Lung (tissue), 12 donors: ENCODE data around the gene CHI3L1. TPM values are rescaled to one million over a fixed set of nuclear protein-coding genes. Genes with fewer than 3 reads are reported as not detected.
A peak's percentile ranks its signal among the peaks of the same experiment; 100 is the strongest.

Experiments
- ATAC-seq: fragments of 200-7000 bp; cut with Tn5 transposase; one replicate; pipeline ENCODE4 v1.9.1; 2020; ENCODE audit warnings: moderate number of reproducible peaks; ENCODE audit not compliant: insufficient read depth, low FRiP score
- DNase-seq, 3 donors: peaks; one replicate each; pipeline ENCODE4 v3.0.0-alpha.2; 2013 to 2017
- H3K27ac ChIP-seq, 2 donors: one replicate each; pipeline ENCODE4 v1.5.1; 2013; ENCODE audit warnings: mild to moderate bottlenecking in 2 of 2, moderate library complexity in 2 of 2, control low read depth in 1 of 2, inconsistent platforms in 1 of 2, low read depth in 1 of 2, low read length in 1 of 2
- H3K27me3 ChIP-seq, 3 donors: one replicate each; pipeline ENCODE4 v1.5.1; 2013; ENCODE audit warnings: low read length in 2 of 3; ENCODE audit not compliant: control insufficient read depth in 3 of 3, insufficient read depth in 3 of 3
- H3K36me3 ChIP-seq, 4 donors: one replicate each; pipeline ENCODE4 v1.5.1; 2013; ENCODE audit warnings: low read length in 4 of 4, mild to moderate bottlenecking in 1 of 4, moderate library complexity in 1 of 4; ENCODE audit not compliant: control insufficient read depth in 4 of 4, insufficient read depth in 4 of 4
- H3K4me1 ChIP-seq, 5 donors: one replicate each; pipeline ENCODE4 v1.5.1; 2013; ENCODE audit warnings: low read length in 5 of 5, mild to moderate bottlenecking in 2 of 5, moderate library complexity in 1 of 5; ENCODE audit not compliant: control insufficient read depth in 5 of 5, insufficient read depth in 5 of 5
- H3K4me3 ChIP-seq: one replicate; pipeline ENCODE4 v1.5.1; 2013; ENCODE audit warnings: mild to moderate bottlenecking, control low read depth, moderate library complexity
- H3K9ac ChIP-seq, 2 donors: one replicate each; pipeline ENCODE4 v1.5.1; 2013; ENCODE audit warnings: low read length in 2 of 2, control low read depth in 1 of 2; ENCODE audit not compliant: insufficient read depth in 1 of 2
- H3K9me3 ChIP-seq, 4 donors: one replicate each; pipeline ENCODE4 v1.5.1; 2013; ENCODE audit warnings: low read length in 3 of 4, mild to moderate bottlenecking in 1 of 4, moderate library complexity in 1 of 4; ENCODE audit not compliant: control insufficient read depth in 4 of 4, insufficient read depth in 3 of 4
- WGBS, 2 donors: extraction: QIAGEN DNeasy Blood & Tissue Kit; methylation state at CpG; one replicate each; pipeline ENCODE4 v1.1.7; 2013; 5-methylcytosine and 5-hydroxymethylcytosine counted together
- polyA plus RNA-seq, 2 donors: library from polyadenylated mRNA; stranded (reverse); fragments of 200-250 nt; gene quantifications; one replicate each; pipeline ENCODE4 v1.2.1, GENCODE V29; 2013
- total RNA-seq, 2 donors: library from RNA; depleted of rRNA in 1 of 2; stranded (reverse); fragments of >200 nt in 1 of 2; gene quantifications; one replicate each; pipeline ENCODE4 v1.2.1, GENCODE V29; 2014 to 2021
- TF ChIP-seq, protein P1 (sequence below): IDR thresholded peaks from 2 replicates; pipeline ENCODE4 v1.5.1; 2012; ENCODE audit warnings: mild to moderate bottlenecking; ENCODE audit errors: control extremely low read depth, extremely low read depth
- donor health status: control.
- donor health status: control.
- donor health status: Bipolar disorder and iron deficiency.
- donor health status: healthy.
- donor health status: DM: yes; HTN: yes; CAD: no.

CHI3L1 gene
- total and polyA plus RNA-seq, 4 donors: 46.4 to 169 (median 110) TPM

DNA sequence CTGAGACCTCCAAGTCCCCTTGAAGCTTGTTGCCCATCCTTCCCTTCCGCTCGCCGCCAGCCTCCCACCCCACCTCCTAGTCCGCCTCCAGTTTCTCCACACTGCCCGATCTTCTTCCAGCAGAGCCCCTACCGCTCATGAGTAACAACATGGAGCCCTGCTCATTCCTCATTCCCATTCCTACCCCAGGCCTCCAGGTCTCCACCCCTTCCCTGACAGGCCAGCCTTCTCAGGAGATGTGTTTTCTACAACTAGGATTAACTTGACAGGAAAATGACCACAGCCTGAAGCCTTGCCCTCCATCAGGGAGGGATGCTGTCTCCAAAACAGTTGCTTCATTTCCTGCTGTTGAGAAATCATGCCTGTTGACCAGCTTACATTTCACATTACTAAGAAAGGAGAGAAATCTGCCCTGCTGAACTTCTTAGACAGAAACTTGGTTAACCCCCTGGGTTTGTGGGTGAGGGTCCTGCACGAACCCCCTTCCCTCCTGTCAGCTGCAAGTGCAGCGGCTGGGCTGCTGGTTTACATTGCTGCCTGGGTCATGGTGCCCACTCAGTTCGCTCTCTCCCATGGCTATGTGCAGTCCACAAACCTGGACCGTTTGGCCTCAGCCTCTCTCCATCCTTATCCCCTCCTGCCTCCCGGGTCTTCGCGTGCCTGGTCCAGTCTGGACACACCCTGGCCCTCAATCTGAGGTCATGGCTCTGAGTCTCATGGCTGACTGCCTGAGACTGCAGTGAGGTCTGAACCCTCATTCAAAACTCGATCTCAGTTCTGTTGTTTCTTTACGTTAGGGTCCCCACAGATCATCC lies 16.1 kb upstream of the CHI3L1 start:
- Histone ChIP-seq H3K27ac (peak overlapping the region; percentile 30 to 80), H3K9ac (no peak overlapping the region), H3K9me3 (no peaks in the 10 kb centered on the region), H3K4me3 (no peak overlapping the region), H3K4me1 (peaks cover 0 to 33% (median 9%) of the 10 kb centered on the region in 5 donors), H3K36me3 (no peaks in the 10 kb centered on the region), H3K27me3 (peaks cover 0 to 10% (median 0%) of the 10 kb centered on the region in 3 donors)
- TF ChIP-seq, protein P1, sequence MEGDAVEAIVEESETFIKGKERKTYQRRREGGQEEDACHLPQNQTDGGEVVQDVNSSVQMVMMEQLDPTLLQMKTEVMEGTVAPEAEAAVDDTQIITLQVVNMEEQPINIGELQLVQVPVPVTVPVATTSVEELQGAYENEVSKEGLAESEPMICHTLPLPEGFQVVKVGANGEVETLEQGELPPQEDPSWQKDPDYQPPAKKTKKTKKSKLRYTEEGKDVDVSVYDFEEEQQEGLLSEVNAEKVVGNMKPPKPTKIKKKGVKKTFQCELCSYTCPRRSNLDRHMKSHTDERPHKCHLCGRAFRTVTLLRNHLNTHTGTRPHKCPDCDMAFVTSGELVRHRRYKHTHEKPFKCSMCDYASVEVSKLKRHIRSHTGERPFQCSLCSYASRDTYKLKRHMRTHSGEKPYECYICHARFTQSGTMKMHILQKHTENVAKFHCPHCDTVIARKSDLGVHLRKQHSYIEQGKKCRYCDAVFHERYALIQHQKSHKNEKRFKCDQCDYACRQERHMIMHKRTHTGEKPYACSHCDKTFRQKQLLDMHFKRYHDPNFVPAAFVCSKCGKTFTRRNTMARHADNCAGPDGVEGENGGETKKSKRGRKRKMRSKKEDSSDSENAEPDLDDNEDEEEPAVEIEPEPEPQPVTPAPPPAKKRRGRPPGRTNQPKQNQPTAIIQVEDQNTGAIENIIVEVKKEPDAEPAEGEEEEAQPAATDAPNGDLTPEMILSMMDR: no peak
- ATAC-seq (peak; percentile 68), DNase-seq (peak; percentile 56 to 95 (median 85))
- 50 to 76% methylated on average over 15 of the region's 15 CpGs for WGBS, 2 donors

DNA sequence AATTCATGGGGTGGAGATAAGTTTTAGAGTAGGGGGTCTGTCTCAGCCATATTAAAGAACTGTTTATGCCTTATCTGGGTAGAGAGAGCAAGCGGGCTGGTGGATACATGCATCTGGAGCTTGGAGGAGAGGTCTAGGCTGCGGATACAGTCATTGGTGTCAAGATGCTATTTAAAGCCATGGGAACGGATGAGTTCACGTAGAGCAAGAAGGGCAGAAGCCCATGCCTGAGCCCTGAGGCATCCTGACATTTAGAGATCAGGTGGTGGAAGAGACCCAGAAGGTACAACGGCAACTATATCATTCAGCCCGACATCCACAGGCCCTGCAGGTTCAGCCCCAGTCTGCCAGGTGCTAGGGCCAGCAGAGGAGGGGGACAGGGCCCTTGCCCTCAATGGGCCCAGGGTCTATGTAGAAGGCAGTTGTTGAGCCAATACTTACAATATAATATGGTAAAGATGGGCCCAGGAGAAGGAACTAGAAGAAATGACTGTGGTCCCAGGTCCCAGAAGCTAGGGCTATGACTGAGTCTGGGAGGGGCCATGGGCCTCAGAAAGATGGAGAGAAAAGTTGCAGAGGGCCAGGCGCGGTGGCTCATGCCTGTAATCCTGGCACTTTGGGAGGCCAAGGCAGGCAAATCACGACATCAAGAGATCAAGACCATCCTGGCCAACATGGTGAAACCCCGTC lies 15.2 kb upstream of the CHI3L1 start:
- DNase-seq (no peak), ATAC-seq (no peak)
- H3K9ac ChIP-seq: no peak overlapping the region
- no peak overlapping the region for H3K4me3 ChIP-seq
- TF ChIP-seq, protein P1: no peak
- H3K4me1 ChIP-seq: peaks cover 0 to 33% (median 9%) of the 10 kb centered on the region in 5 donors
- peaks cover 0 to 8% (median 0%) of the 10 kb centered on the region in 3 donors for H3K27me3 ChIP-seq
- H3K36me3 ChIP-seq: no peaks in the 10 kb centered on the region
- peak overlapping the region in 1 of 2 donors; percentile 20 for H3K27ac ChIP-seq
- 78 to 96% methylated on average over 10 of the region's 10 CpGs for WGBS, 2 donors
- H3K9me3 ChIP-seq: no peaks in the 10 kb centered on the region

DNA sequence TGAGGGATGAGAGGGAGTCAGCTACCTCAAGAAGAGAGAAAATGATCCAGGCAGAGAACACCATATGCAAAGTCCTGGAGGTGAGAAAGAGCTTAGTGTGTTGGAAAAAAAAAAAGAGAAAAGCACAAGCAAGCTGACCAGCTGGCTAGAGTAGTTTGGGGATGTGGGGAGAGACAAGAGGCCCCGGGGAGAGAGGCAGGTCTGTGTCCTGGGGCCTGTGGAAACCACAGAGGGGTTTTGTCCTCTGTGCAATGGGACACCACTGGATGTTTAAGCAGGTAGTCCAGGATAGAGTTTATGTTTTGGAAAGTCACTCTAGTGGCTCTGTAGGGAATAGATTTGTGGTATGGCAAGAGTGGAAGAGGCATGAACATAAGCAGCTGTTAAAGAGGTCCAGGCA lies 14.4 kb upstream of the CHI3L1 start:
- H3K9me3 ChIP-seq: no peaks in the 10 kb centered on the region
- peaks cover 0 to 33% (median 11%) of the 10 kb centered on the region in 5 donors for H3K4me1 ChIP-seq
- no peak for ATAC-seq
- H3K9ac ChIP-seq: no peak overlapping the region
- TF ChIP-seq, protein P1: no peak
- DNase-seq: no peak
- no peaks in the 10 kb centered on the region for H3K36me3 ChIP-seq
- whole genome bisulfite sequencing, 2 donors: 28 to 49% methylated on average over 1 of the region's 1 CpG
- peaks cover 0 to 8% (median 0%) of the 10 kb centered on the region in 3 donors for H3K27me3 ChIP-seq
- H3K27ac ChIP-seq: peak overlapping the region in 1 of 2 donors; percentile 46
- H3K4me3 ChIP-seq: no peak overlapping the region
